Measurements from ENCODE around the gene AKR1B1.

- TF ChIP-seq CTCF (IDR thresholded peaks at IDR 0.05; ENCODE audit: extremely low read depth in 1 of 2, insufficient read depth in 1 of 2, low read depth in 1 of 2, low read length in 2 of 2) = no peak
- no peak for TF ChIP-seq POLR2A (IDR thresholded peaks at IDR 0.05; ENCODE audit: low read depth, low read length)
- peak; percentile 1 for TF ChIP-seq GATA2 (IDR thresholded peaks at IDR 0.05; ENCODE audit: insufficient read depth, insufficient read length, low read depth, low read length)
Measured at GRCh38 chr7:134481167-134481566, 22.3 kb upstream of the AKR1B1 start.

Data from endothelial cell of umbilical vein (primary cell).